Pancreas (tissue), 10 donors: ENCODE data around the gene PDE2A. TPM values are rescaled to one million over a fixed set of nuclear protein-coding genes. Genes with fewer than 3 reads are reported as not detected.

Experiments
- ATAC-seq, 4 donors: fragments of 200-7000 bp; cut with Tn5 transposase; one replicate each; pipeline versions ENCODE4 v1.8.0 to v1.9.1; 2020; ENCODE audit warnings: mild to moderate bottlenecking in 4 of 4, moderate library complexity in 4 of 4
- DNase-seq, 6 donors: peaks; one replicate each; pipeline ENCODE4 v3.0.0-alpha.2; 2020
- FAIRE-seq: peaks from 2 replicates; lab custom pipeline; 2012; peaks lifted over from hg19 to GRCh38; lab: Jason Lieb, UNC
- H3K27ac ChIP-seq, 4 donors: fragments of 200-600 bp; sonication (generic); 1 replicate in 3 of 4; 2 replicates in 1 of 4; pipeline versions ENCODE4 v1.5.0 to v1.8.0; 2020
- H3K27me3 ChIP-seq, 4 donors: fragments of 200-600 bp; one replicate each; pipeline ENCODE4 v1.8.0; 2021
- H3K36me3 ChIP-seq, 3 donors: fragments of 200-600 bp; sonication (generic) in 1 of 3; one replicate each; pipeline versions ENCODE4 v1.5.0 to v1.8.0; 2020 to 2021
- H3K4me1 ChIP-seq, 3 donors: fragments of 200-600 bp; one replicate each; pipeline ENCODE4 v1.8.0; 2021
- H3K4me3 ChIP-seq, 4 donors: fragments of 200-600 bp; sonication (generic) in 2 of 4; one replicate each; pipeline versions ENCODE4 v1.5.0 to v1.8.0; 2020 to 2021
- H3K9me3 ChIP-seq, 4 donors: fragments of 200-600 bp; one replicate each; pipeline ENCODE4 v1.8.0; 2021
- WGBS, 2 donors: extraction: QIAGEN DNeasy Blood & Tissue Kit; methylation state at CpG; one replicate each; pipeline ENCODE4 v1.1.7; 2013; 5-methylcytosine and 5-hydroxymethylcytosine counted together
- intact Hi-C, 3 donors: fragments of 100-400 bp; cut with DNase I; formaldehyde crosslinking; loops; one replicate each; pipeline versions ENCODE4 v1.11.1 to v1.14.2; 2022
- polyA plus RNA-seq, 2 donors: library from polyadenylated mRNA; stranded (reverse); fragments of 200-250 nt; gene quantifications; one replicate each; pipeline ENCODE4 v1.2.3, GENCODE V29; 2013
- total RNA-seq, 6 donors: library from RNA; stranded (reverse); fragmentation: NEBNext Ultra II Directional in 4 of 6; extraction: Animal tissue kit (Norgen Biotek cat#: 25700) in 4 of 6; gene quantifications; one replicate each; pipeline versions ENCODE4 v1.2.1 to v1.2.4, GENCODE V29; 2021 to 2023
- TF ChIP-seq, protein P1 (sequence below), 4 donors: fragments of 200-600 bp; sonication (generic) in 3 of 4; IDR thresholded peaks; one replicate each; pipeline versions ENCODE4 v1.5.0 to v1.8.0; 2021; ENCODE audit warnings: antibody characterized with exemption in 4 of 4
- donor health status: healthy with polysubstance abuse.
- donor health status: DM: no; HTN: no; CAD: no; lungs with moderate emphysema.
- donor health status: DM: no; HTN: no; CAD: no.
- donor health status: control.
- donor health status: control.
- donor health status: Bipolar disorder and iron deficiency.
- donor health status: DM: yes; HTN: yes; CAD: no.
- donor health status: DM: no; HTN: no; CAD: no.
- donor health status: DM: no; HTN: no; CAD: no.
- donor health status: DM: yes; HTN: yes; CAD: no.

The PDE2A gene
- total and polyA plus RNA-seq, 8 donors: 2.1 to 16.3 (median 4.1) TPM

- TF ChIP-seq, protein P1, sequence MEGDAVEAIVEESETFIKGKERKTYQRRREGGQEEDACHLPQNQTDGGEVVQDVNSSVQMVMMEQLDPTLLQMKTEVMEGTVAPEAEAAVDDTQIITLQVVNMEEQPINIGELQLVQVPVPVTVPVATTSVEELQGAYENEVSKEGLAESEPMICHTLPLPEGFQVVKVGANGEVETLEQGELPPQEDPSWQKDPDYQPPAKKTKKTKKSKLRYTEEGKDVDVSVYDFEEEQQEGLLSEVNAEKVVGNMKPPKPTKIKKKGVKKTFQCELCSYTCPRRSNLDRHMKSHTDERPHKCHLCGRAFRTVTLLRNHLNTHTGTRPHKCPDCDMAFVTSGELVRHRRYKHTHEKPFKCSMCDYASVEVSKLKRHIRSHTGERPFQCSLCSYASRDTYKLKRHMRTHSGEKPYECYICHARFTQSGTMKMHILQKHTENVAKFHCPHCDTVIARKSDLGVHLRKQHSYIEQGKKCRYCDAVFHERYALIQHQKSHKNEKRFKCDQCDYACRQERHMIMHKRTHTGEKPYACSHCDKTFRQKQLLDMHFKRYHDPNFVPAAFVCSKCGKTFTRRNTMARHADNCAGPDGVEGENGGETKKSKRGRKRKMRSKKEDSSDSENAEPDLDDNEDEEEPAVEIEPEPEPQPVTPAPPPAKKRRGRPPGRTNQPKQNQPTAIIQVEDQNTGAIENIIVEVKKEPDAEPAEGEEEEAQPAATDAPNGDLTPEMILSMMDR (IDR thresholded peaks at IDR 0.05): no peak
- Histone ChIP-seq H3K27me3 (no peaks in the 10 kb centered on the region), H3K4me3 (no peak overlapping the region), H3K27ac (no peak overlapping the region), H3K36me3 (no peaks in the 10 kb centered on the region), H3K4me1 (peaks cover 0 to 5% (median 0%) of the 10 kb centered on the region in 3 donors), H3K9me3 (no peaks in the 10 kb centered on the region)
- ATAC-seq: no peak
- no peak for FAIRE-seq
- intact Hi-C loops: no loop called here
- DNase-seq: peak in 2 of 6 donors; percentile 30 to 35
- WGBS, 2 donors: 76 to 85% methylated on average over 2 of the region's 2 CpGs
Observed at GRCh38 chr11:72583177-72583553, 91.1 kb downstream of the PDE2A start.

- ATAC-seq: no peak
- Histone ChIP-seq H3K4me1 (peaks cover 0 to 5% (median 0%) of the 10 kb centered on the region in 3 donors), H3K4me3 (no peak overlapping the region), H3K27me3 (no peaks in the 10 kb centered on the region), H3K9me3 (no peaks in the 10 kb centered on the region), H3K36me3 (no peaks in the 10 kb centered on the region), H3K27ac (no peak overlapping the region)
- no peak for FAIRE-seq
- WGBS, 2 donors: 81 to 85% methylated on average over 14 of the region's 14 CpGs
- intact Hi-C loops: no loop called here
- TF ChIP-seq, protein P1 (IDR thresholded peaks at IDR 0.05): no peak
- DNase-seq: peak in 1 of 6 donors; percentile 25
Observed at GRCh38 chr11:72582206-72583176, 91.7 kb downstream of the PDE2A start.

DNA sequence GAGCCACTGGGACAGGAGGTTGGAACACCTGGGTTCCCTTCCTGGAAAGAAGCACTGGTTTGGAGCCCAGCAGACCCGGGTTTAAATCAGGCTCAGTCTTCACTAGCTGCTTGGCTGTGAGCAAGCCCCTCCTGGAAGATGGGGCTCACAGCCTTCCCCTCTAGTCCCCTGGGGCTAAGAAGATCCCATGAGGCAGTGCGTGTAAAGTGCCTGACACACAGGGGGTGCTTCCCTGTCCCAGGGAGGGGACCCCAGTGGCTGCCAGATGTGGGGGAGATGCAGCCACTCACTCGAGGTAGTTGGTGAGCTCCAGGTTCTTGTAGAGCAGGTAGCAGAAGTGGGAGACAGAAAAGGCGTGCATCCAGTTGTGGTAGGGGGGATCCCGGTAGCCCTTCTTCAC lies 93.2 kb downstream of the PDE2A start:
- DNase-seq (peak in 1 of 6 donors; percentile 15), ATAC-seq (no peak), FAIRE-seq (no peak)
- no peaks in the 10 kb centered on the region for H3K27me3 ChIP-seq
- no peaks in the 10 kb centered on the region for H3K9me3 ChIP-seq
- TF ChIP-seq, protein P1 (IDR thresholded peaks at IDR 0.05): no peak
- intact Hi-C loops: no loop called here
- no peak overlapping the region for H3K27ac ChIP-seq
- 56% methylated on average over 5 of the region's 5 CpGs for WGBS, 2 donors
- H3K4me3 ChIP-seq: no peak overlapping the region
- no peaks in the 10 kb centered on the region for H3K36me3 ChIP-seq
- H3K4me1 ChIP-seq: peaks cover 0 to 5% (median 0%) of the 10 kb centered on the region in 3 donors

GRCh38 chr11:72580642-72580950 lies 93.6 kb downstream of the PDE2A start:
- Histone ChIP-seq H3K9me3 (no peaks in the 10 kb centered on the region), H3K27me3 (no peaks in the 10 kb centered on the region), H3K4me1 (peaks cover 0 to 5% (median 0%) of the 10 kb centered on the region in 3 donors), H3K36me3 (no peaks in the 10 kb centered on the region), H3K27ac (no peak overlapping the region), H3K4me3 (no peak overlapping the region)
- FAIRE-seq (no peak), DNase-seq (peak in 2 of 6 donors; percentile 21 to 38), ATAC-seq (no peak)
- intact Hi-C loops: no loop called here
- 50 to 69% methylated on average over 3 of the region's 3 CpGs for WGBS, 2 donors
- TF ChIP-seq, protein P1 (IDR thresholded peaks at IDR 0.05): no peak
